ELR (cell line): ENCODE results near the gene P2RY12.

ENCODE experiments used
- DNase-seq: peaks from one replicate; pipeline ENCODE4 v3.0.0-alpha.2; 2015; ENCODE audit warnings: low read depth

Gene P2RY12

GRCh38 chr3:151307131-151307530 lies 77.4 kb downstream of the P2RY12 start:
- no peak for DNase-seq

GRCh38 chr3:151306168-151306810 lies 78.3 kb downstream of the P2RY12 start:
- DNase-seq: no peak

DNA sequence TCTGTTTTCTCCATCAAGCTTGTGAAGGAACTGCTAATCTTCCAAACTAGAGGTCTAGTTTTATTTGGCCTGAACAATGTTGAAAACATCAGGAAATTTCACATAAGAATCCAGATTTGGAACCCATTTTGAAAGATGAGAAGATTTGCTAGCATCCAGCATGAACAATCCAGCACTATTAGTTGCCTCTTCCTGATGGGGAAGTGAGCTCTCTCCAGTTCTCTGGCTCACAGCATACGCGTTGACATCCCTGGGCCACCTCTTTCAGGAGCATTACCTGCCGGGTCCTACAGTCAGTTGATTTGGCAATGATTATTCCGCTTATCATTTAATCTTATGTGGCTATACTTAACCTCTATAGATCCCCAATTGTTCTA lies 78.8 kb downstream of the P2RY12 start:
- DNase-seq: peak; percentile 65

DNA sequence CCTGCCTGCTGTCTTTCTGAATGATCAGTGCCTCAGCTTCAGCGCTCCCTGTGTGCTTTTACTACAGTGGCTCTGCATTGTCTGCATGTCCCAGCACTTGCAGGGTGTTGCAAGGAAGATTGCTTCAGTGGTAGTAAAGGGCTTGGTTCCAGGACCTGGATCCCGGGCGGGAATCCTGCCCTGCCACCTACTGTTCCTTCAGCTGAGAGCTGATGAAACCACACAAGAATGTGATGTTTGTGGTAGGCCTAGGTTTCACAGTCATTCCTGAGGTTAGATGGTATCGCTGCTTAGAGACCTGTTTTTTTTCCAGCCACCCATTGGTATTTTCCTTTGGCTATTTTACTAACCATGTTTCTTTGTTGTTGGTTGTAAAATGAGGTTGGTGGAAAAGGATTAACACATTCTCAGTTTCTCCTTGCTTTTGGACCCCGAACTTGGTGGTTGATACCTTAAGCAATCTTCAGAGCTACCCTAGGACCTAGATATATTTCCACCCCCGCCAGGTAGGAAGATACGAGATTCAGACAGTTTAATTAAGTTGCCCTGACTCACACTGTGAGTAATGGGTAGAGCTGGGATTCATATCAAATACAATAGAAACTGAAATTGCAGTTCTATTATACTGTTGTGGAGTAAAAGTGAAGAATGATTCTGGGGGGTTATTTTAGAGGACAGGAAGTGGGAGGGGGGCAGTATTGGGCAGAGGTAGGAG lies 79.3 kb downstream of the P2RY12 start:
- peak; percentile 97 for DNase-seq

DNA sequence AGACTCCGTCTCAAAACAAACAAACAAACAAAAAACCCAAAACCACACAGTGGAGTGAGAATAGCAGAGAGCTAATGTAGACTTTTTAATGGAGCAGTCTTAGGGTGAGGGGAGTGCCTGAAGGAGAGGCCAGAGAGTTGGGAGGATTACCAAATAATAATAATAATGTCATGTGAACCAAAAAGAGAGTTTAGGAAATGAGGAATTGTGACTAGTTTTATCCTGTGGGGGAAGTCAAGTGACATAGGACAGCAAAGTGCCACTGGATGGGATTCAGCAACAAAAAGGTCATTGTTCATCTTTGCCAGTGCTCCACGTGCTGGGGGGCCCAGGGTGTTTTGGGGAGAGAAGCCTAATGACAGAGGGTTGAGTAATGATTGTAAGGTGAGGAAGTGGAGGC lies 80.8 kb downstream of the P2RY12 start:
- DNase-seq: no peak

- peak; percentile 93 for DNase-seq
Measured at GRCh38 chr3:151301787-151302186, 82.8 kb downstream of the P2RY12 start.

GRCh38 chr3:151300539-151300938 lies 84.0 kb downstream of the P2RY12 start:
- no peak for DNase-seq

DNA sequence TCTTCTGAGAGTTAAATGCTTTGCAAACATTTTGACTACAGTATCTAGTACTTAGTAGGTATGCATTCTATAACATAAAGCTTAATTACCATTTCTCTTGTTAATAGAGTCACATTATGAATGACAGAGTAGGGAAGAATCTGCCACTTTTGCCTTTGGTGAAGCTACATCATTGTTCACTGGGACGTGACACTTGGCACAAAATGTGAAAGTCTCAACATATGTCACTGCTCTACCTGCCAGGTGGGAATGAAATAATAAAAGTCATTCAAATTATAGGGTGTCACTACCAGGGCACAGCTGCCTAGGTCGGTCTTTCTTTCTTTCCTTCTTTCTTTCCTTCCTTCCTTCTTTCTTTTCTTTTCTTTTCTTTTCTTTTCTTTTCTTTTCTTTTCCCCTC lies 85.5 kb downstream of the P2RY12 start:
- no peak for DNase-seq

DNA sequence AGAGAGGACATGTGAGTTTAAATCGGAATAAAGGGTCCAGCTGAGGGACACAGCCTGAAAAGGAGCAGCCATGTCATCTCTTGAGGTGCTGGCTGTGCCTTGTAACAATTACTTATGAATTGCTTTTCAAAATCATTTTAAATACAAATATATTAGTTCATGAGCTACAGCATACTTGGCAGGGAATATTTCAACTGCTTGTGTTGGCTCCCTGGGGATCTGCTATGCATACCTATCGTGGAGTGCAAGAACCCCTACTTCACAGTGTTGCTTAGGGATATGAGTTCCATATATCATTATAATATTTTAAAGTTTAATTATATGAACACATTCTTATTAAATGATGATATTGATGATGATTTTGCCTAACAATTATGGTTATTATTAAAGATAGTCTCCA lies 87.1 kb downstream of the P2RY12 start:
- DNase-seq: no peak

DNA sequence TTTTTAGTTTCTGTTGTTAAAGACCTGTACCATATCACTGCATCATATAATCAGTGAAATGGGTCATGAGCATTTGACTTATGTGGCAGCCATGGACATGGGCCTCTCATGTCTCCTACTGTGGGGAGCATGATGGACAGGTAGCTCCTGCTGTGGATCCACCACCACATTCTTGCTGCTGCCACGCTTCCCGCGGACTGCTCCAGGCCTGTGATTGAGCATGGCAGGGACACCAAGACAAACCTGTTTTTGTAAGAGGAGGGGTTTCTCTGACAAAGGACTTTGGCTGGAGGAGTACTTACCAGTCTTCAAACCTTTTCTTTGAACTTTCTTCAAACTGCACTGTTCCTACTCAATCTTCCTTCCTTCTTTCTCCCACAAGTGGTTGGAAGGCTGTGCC lies 88.3 kb downstream of the P2RY12 start:
- no peak for DNase-seq

DNA sequence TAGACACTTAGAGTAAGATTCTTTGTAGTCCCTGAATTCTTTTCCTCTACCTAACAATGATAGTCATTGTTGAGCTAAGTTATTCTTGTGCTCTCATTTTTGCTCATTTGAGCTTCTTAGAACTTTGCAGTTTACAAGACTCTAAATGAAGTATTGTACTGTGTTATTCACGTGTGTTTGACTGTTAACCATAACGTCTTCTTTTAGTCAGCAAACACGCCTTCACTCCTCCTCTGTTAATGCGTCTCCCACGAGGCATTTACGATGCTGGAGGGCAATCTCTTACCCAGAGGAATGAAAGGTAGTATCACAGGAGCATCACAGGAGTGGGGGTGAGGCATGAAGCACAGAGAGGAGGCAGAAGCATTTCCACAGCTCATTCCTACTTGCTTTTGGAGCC lies 91.4 kb downstream of the P2RY12 start:
- no peak for DNase-seq

GRCh38 chr3:151290673-151291072 lies 93.9 kb downstream of the P2RY12 start:
- peak; percentile 66 for DNase-seq

DNA sequence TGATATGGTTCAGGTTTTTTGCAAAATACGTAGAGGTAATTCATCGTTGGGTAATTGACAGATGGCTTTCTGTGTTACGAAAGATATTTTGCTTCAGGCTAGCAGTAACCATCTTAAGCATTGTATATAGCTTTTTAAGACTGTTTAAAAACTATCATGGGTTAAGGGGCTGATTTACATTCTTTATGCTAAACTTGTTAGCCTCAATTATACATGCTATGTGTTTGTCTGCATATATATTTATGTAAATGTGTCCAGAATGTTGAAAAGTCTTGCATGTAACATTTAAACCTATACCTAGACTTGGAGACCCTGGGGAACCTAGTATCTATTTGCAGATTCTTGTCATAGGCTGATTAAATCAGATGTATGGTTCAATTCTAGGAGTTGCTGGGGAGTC lies 95.1 kb downstream of the P2RY12 start:
- DNase-seq: no peak
